ENCODE data around the gene RPS25. TPM values are rescaled to one million over a fixed set of nuclear protein-coding genes. Genes with fewer than 3 reads are reported as not detected.

RPS25 gene
- total and polyA plus RNA-seq, 9 of the 15 experiments (the other 6 are each of a cell fraction or from before 2014, with no cell fraction given): 1,553 to 5,486 (median 2,471) TPM

GRCh38 chr11:118997627-118998387 is 20.3 kb downstream of the RPS25 start, which contains the start of gene CENATAC (continued):
- TF ChIP-seq PBX2 (CRISPR knock-in tag; IDR thresholded peaks at IDR 0.05; ENCODE audit: low read depth): no peak
- TF ChIP-seq PBX2 (tag; conservative IDR thresholded peaks at IDR 0.05; ENCODE audit: low read depth): no peak
- peak; percentile 90 to 92 for TF ChIP-seq NRF1 (conservative IDR thresholded peaks at IDR 0.05 in 1 of 2, IDR thresholded peaks at IDR 0.05 in 1 of 2)
- TF ChIP-seq ZMIZ1 (IDR thresholded peaks at IDR 0.05; ENCODE audit: low read depth in 2 of 2, low read length in 2 of 2): no peak; a peak in 1 of 4 replicates
- no peak for TF ChIP-seq SETDB1 (IDR thresholded peaks at IDR 0.05; ENCODE audit: low read length)
- TF ChIP-seq ZNF354B (CRISPR knock-in tag; IDR thresholded peaks at IDR 0.05): no peak
- TF ChIP-seq ZNF77 (CRISPR knock-in tag; IDR thresholded peaks at IDR 0.05): no peak
- TF ChIP-seq STAT5B (CRISPR knock-in tag; IDR thresholded peaks at IDR 0.05): no peak
- TF ChIP-seq KAT2B (IDR thresholded peaks at IDR 0.05; ENCODE audit: low read depth, low read length): no peak
- no peak for TF ChIP-seq POLR3A (IDR thresholded peaks at IDR 0.05; ENCODE audit: borderline replicate concordance, extremely low read depth, insufficient read depth, insufficient read length)
- no peak for TF ChIP-seq BRD9 (IDR thresholded peaks at IDR 0.05; ENCODE audit: low read depth, partially characterized antibody)
- no peak for TF ChIP-seq SRSF9 (IDR thresholded peaks at IDR 0.05; ENCODE audit: borderline replicate concordance, low read depth, low read length)
- peak in 1 of 2 experiments; percentile 71; a peak in 1 of 4 replicates for TF ChIP-seq RCOR1 (IDR thresholded peaks at IDR 0.05; ENCODE audit: borderline replicate concordance in 1 of 2, low read depth in 2 of 2, low read length in 2 of 2)
- no peak for TF ChIP-seq SMAD2 (IDR thresholded peaks at IDR 0.05; ENCODE audit: low read depth, low read length)
- TF ChIP-seq BHLHE40 (IDR thresholded peaks at IDR 0.05; ENCODE audit: low read length): no peak; the same call in 1 of the 2 replicates
- no peak for TF ChIP-seq SMAD3 (CRISPR knock-in tag; conservative IDR thresholded peaks at IDR 0.05)
- TF ChIP-seq L3MBTL2 (IDR thresholded peaks at IDR 0.05): peak; percentile 96
- TF ChIP-seq SRF (CRISPR knock-in tag; IDR thresholded peaks at IDR 0.05): 0 out of 4 replicates have a peak, but pooled peaks of 1 of the 2 experiments have one; percentile 16
- peak; percentile 44 to 80 (median 66) for TF ChIP-seq YY1 (IDR thresholded peaks at IDR 0.05; ENCODE audit: borderline replicate concordance in 1 of 3, control insufficient read depth in 1 of 3, extremely low read depth in 1 of 3, insufficient read depth in 3 of 3, insufficient read length in 1 of 3, insufficient replicate concordance in 2 of 3, low read depth in 1 of 3, low read length in 2 of 3)
- no peak for TF ChIP-seq PRMT5 (CRISPR knock-in tag; IDR thresholded peaks at IDR 0.05)
- no peak for TF ChIP-seq ELF2 (CRISPR knock-in tag; IDR thresholded peaks at IDR 0.05)

Measured in K562 (cell line).